Parathyroid adenoma (tissue), 2 donors: ENCODE results near the gene SPEM1.

ENCODE experiments used
- H2AFZ ChIP-seq: fragments of 300-600 bp; sonication (generic); one replicate; pipeline ENCODE4 v1.7.0; 2017; ENCODE audit warnings: antibody characterized with exemption, mild to moderate bottlenecking
- H3K27ac ChIP-seq: fragments of 300-600 bp; sonication (generic); one replicate; pipeline ENCODE4 v1.7.0; 2017
- H3K27me3 ChIP-seq: fragments of 300-600 bp; sonication (generic); one replicate; pipeline ENCODE4 v1.7.0; 2017; ENCODE audit warnings: low read length; ENCODE audit not compliant: control insufficient read depth, insufficient read depth
- H3K36me3 ChIP-seq: fragments of 300-600 bp; sonication (generic); one replicate; pipeline ENCODE4 v1.7.0; 2017; ENCODE audit warnings: low read length; ENCODE audit not compliant: control insufficient read depth, insufficient read depth
- H3K4me1 ChIP-seq: fragments of 300-600 bp; sonication (generic); one replicate; pipeline ENCODE4 v1.7.0; 2017; ENCODE audit warnings: control low read depth
- H3K4me2 ChIP-seq: fragments of 300-600 bp; sonication (generic); one replicate; pipeline ENCODE4 v1.7.0; 2017; ENCODE audit warnings: low read length
- H3K4me3 ChIP-seq: fragments of 300-600 bp; sonication (generic); one replicate; pipeline ENCODE4 v1.7.0; 2017; ENCODE audit warnings: low read depth, low read length
- H3K79me2 ChIP-seq: fragments of 300-600 bp; sonication (generic); one replicate; pipeline ENCODE4 v1.7.0; 2017; ENCODE audit warnings: control low read depth
- H3K9ac ChIP-seq: fragments of 300-600 bp; sonication (generic); one replicate; pipeline ENCODE4 v1.7.0; 2017; ENCODE audit warnings: mild to moderate bottlenecking
- H3K9me3 ChIP-seq: fragments of 300-600 bp; sonication (generic); one replicate; pipeline ENCODE4 v1.7.0; 2017; ENCODE audit warnings: low read length; ENCODE audit not compliant: control insufficient read depth
- TF ChIP-seq, protein P1 (sequence below): fragments of 300-600 bp; sonication (generic); IDR thresholded peaks from one replicate; pipeline ENCODE4 v1.7.0; 2017; ENCODE audit warnings: antibody characterized with exemption, mild to moderate bottlenecking
- donor health status: primary hyperparathyroidism.

Gene SPEM1

DNA sequence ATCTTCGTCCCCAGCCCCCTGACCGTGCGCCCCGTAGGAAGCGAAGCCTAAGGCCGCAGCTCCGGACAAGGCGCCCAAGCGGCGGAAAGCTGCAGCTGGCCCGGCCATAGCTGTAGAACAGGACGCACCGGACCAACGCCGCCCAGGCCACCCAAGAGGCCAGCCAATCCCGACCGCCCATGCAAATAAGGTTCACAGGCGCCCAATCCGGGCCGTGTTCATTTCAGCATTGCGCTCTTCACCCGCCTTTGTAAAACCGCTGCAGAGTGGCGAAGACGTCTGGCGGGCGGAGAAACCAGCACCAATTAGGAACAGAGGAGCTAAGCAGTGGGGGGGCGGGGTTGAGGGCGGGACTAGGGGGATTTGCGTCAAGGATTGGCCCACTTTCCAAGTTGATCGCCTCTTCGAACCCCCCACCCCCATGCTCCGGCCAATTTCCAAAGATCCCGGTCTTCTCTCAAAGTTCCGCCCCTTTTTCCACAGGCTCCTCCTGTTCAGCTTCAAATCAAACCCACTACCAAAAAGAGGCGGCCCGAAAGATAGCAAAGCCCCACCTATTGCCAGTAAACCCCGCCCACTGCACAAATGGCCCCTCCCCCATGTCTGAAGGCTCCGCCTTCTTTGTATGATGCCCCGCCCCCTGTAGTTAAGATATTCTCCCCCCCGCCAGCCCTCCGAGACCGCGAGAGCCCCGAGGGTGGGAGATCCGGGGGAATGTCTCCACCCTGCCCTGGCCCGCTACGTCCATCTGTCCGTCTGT lies 16.0 kb upstream of the SPEM1 start, which contains the start of gene TMEM256:
TMEM256 (minus strand) TSS at position 121 of the 760 bp plus-strand sequence; CDS start at position 108, 13 bp downstream.
- Histone ChIP-seq H3K4me1 (peaks cover 11% of the 10 kb centered on the region), H3K27ac (peak within 1 kb of the TSS; percentile 72), H3K79me2 (peaks cover 3% of the 10 kb centered on the region), H3K27me3 (no peaks in the 10 kb centered on the region), H3K9me3 (no peaks in the 10 kb centered on the region), H3K4me2 (peak within 1 kb of the TSS; percentile 87), H3K36me3 (no peaks in the 10 kb centered on the region), H3K9ac (peak within 1 kb of the TSS; percentile 11), H2AFZ (peak within 1 kb of the TSS; percentile 81), H3K4me3 (peak within 1 kb of the TSS; percentile 90)
- TF ChIP-seq, protein P1, sequence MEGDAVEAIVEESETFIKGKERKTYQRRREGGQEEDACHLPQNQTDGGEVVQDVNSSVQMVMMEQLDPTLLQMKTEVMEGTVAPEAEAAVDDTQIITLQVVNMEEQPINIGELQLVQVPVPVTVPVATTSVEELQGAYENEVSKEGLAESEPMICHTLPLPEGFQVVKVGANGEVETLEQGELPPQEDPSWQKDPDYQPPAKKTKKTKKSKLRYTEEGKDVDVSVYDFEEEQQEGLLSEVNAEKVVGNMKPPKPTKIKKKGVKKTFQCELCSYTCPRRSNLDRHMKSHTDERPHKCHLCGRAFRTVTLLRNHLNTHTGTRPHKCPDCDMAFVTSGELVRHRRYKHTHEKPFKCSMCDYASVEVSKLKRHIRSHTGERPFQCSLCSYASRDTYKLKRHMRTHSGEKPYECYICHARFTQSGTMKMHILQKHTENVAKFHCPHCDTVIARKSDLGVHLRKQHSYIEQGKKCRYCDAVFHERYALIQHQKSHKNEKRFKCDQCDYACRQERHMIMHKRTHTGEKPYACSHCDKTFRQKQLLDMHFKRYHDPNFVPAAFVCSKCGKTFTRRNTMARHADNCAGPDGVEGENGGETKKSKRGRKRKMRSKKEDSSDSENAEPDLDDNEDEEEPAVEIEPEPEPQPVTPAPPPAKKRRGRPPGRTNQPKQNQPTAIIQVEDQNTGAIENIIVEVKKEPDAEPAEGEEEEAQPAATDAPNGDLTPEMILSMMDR = no peak

DNA sequence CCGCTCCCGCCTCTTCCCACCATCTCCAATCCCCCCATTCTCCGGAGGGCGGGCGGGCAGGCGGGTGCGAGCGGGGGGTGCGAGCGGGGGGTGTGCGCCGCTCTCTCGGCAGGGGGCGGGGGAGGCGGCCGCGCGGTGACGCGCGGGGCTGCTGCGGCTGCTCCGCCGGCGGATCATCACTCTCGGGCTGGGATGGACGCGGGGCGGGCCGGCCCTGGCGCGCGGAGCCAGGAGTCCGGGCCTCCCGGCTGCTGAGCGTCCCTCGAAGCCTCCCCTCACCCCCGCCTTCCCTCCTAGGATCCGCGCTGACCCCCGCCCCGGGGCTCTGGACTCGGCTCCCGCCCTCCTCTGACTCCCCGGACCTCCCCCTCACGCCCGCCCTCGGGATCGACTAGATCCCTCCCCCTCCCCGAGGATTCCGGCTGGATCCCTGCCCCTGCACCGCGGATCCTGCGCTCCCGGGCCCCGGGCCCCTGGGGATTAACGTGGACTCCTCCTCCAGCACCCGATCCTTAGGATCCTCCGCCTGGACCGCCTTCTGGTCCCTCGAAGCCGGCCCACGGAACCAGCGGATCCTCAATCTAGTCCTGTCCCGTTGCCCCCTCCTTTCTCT lies 15.3 kb upstream of the SPEM1 start:
- TF ChIP-seq, protein P1 = no peak
- no peaks in the 10 kb centered on the region for H3K36me3 ChIP-seq
- no peak overlapping the region for H3K9ac ChIP-seq
- peak overlapping the region; percentile 81 for H2AFZ ChIP-seq
- peak overlapping the region; percentile 72 for H3K27ac ChIP-seq
- no peaks in the 10 kb centered on the region for H3K9me3 ChIP-seq
- H3K79me2 ChIP-seq = peaks cover 3% of the 10 kb centered on the region
- H3K4me2 ChIP-seq = peak overlapping the region; percentile 87
- no peaks in the 10 kb centered on the region for H3K27me3 ChIP-seq
- peak overlapping the region; percentile 65 for H3K4me3 ChIP-seq
- H3K4me1 ChIP-seq = peaks cover 11% of the 10 kb centered on the region

DNA sequence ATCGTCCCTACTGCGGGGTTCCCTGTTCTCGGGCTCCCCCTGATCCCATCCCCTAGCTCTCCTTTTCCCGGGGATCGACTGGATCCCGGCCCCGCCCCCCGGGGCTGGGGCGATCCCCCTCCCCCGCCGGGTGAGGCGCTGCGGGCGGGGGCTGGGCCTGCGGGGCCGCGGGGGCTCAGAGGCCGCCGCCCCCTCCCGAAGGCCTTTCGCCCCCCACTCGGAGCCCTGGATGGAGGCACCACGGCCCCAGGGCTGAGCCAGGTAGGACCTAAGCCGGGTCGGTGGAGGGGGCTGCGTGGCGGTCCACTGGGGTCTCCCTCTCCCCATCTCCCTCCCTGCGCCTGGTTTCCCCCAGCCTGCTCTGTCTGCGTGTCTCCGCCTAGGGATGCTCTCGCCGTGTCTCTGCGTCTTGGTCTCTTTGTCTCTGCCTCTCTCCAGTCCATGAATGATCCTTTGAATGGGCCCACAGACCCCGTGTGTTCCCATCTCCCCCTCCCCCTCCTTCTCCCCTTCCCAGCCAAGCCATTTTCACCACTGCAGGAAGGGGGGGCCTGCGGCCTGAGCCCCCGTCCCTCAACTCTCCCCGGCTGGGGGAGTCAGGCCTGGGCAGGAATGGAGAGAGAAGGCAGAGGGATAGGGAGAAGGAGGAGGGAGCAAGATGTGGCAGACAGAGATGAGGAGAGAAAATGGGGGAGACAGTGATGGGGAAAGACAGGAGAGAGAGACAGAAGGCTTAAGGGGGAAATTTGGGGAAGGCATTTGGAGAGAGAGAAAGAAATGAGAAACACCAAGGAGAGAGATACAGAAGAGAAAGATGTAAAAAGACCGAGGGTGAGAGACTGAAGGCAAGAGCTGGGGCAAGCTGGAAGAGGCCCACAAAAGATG lies 14.5 kb upstream of the SPEM1 start:
- Histone ChIP-seq H3K36me3 (no peaks in the 10 kb centered on the region), H3K9me3 (no peaks in the 10 kb centered on the region), H3K27me3 (no peaks in the 10 kb centered on the region), H2AFZ (peak overlapping the region; percentile 81), H3K4me3 (peak overlapping the region; percentile 65), H3K9ac (no peak overlapping the region), H3K4me2 (peak overlapping the region; percentile 87), H3K79me2 (peaks cover 3% of the 10 kb centered on the region), H3K4me1 (peaks cover 11% of the 10 kb centered on the region), H3K27ac (peak overlapping the region; percentile 72)
- TF ChIP-seq, protein P1 = no peak

DNA sequence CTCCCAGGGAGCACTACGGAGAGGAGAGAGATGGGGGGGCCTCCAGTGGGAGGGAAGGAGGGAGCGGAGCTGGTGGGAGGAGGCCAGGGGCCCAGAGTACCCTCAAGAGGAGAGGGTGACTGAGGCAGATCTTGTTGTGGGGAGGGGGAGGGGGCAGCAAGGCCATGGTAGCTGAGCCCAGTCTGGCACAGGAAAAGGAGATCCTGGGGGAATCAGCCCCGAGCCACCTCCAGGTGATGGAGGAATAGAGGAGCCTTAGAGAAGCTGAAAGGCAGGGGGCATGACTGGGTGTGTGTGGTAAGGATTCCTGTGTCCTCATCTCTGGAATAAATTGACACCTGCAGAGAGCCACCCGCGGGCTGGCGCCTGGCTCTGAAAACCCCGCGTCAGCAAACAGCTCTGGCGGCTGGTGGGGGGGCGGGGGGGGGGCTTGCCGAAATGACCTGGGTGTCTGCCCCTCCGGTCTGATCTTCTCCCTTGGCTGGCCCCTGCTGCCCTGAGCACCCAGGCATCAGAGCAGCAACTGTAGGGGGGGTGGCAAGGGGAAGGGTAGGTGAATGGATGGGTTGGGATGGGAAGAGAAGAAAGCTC lies 13.8 kb upstream of the SPEM1 start:
- Histone ChIP-seq H3K27ac (peak overlapping the region; percentile 72), H3K4me3 (peak overlapping the region; percentile 65), H3K4me1 (peaks cover 11% of the 10 kb centered on the region), H3K79me2 (no peaks in the 10 kb centered on the region), H3K9me3 (no peaks in the 10 kb centered on the region), H3K9ac (no peak overlapping the region), H3K4me2 (peak overlapping the region; percentile 87), H3K27me3 (no peaks in the 10 kb centered on the region), H3K36me3 (no peaks in the 10 kb centered on the region), H2AFZ (no peak overlapping the region)
- TF ChIP-seq, protein P1 = no peak
